Left lobe of liver (tissue), 2 donors: ENCODE results near the gene SASS6. TPM values are rescaled to one million over a fixed set of nuclear protein-coding genes. Genes with fewer than 3 reads are reported as not detected.

Experiments
- ATAC-seq: fragments of 200-7000 bp; cut with Tn5 transposase; one replicate; pipeline ENCODE4 v1.9.1; 2020; ENCODE audit warnings: mild to moderate bottlenecking, moderate library complexity
- DNase-seq: peaks from one replicate; pipeline ENCODE4 v3.0.0-alpha.2; 2020; ENCODE audit warnings: low spot score
- total RNA-seq: library from RNA; stranded (reverse); gene quantifications from one replicate; pipeline ENCODE4 v1.2.1, GENCODE V29; 2021
- donor health status: DM: no; HTN: no; CAD: no; lungs with moderate emphysema.
- donor health status: DM: no; HTN: yes; CAD: no.

SASS6 gene
- 0.88 TPM for total RNA-seq

DNA sequence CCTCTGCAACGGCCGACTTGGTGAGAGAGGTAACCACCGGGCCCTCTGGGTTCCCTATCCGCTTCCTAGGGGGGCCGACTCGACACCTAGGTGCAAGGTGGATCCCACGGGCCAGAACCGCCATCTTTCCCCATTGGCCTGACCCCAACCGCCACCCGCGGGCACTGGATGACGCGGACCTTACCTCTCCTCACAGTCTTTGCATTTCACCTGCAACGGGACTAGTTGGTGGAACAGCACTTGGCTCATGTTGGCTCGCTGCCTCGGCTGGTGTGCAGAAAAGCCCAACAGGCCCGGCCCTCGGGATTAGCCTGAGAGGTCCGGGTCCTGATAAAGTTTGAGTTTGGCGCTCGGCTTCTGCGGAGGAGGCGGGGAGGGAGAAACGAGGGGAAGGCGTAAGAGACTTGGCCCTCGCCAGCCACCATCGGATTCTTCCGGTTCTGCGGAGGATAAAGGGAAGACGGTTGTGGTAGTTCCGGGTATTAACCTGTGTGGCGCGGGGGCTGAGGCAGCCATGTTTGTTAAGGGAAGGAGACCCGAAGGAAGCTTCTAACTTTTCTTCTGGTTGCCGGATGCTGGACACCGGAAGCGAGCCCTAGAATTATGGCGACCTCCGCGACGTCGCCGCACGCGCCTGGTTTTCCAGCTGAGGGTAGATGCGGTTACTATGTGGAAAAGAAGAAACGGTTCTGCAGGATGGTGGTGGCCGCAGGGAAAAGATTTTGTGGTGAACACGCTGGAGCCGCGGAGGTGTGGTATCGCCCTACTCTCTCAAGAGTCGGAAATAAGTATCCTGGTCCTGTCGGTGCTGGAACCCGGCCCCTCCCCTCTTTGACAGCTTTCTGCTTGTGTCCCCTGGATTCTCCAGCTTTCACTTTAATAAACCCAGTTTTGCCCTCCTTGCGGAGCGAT lies at the start of gene SASS6, which contains the start of gene TRMT13:
Gene SASS6 (minus strand): TSS at position 365 of the 912 bp plus-strand sequence. CDS start 116 bp downstream, at position 249.
Gene TRMT13 (plus strand): TSS at position 598 of the 912 bp plus-strand sequence. CDS start 6 bp downstream, at position 604.
- peak; percentile 96 for ATAC-seq
- DNase-seq = peak; percentile 99

- no peak for ATAC-seq
- DNase-seq = no peak
Observed at GRCh38 chr1:100178091-100178490, 45.4 kb upstream of the SASS6 start, which contains the start of gene LRRC39. Gene LRRC39 (minus strand): TSS chr1:100178256. CDS start chr1:100168516, 9,740 bp downstream.

DNA sequence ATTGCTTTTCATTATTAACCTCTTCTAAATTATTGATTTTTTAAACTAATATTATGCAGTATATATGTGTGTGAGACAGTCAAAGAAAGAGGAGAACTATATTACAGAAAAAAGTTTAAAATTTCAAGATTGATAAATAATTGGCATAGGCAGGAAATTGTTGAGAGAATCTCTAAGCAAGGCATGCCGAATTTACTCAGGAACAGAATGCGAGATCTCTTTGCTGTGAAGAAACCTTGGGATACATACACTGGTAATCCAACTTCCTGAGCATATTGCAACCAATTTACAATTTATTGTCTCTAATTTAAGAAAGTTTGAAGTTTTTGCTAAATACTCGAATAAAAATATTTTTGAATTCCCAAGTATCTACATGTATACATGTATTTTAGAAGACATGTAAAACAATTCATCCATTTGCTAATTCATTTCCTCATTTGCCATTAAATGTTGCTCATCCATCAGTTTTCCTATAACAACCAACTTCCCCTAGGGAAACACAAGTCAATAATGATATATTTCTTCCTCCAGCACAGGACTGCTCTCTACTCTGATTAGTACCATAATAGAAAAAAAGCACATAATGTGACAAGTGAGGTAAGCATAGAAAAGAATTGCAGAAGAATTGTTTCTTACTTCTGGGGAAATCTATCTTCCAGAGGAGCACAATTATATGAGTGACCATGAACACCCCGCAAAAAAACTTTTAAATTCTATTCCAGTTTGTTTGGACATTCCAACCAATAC lies 44.7 kb upstream of the SASS6 start:
- DNase-seq (no peak), ATAC-seq (no peak)

DNA sequence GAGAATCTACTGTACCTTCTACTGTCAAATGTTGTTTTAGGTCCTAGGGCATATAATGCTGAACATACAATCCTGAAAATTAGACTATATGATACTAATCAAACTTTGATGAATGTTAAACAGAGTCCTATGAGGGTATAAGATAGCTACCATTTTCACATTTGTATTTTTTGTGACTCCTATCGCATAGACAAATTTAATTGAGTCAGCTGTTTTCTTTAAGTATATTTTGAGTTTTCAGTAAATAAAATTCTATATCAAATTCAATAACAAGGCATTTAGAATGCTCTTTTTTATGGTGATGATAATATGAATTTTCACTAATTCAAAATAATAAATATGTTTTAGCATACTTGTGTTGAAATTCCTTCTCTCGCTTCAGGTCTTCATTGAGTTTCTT lies 35.3 kb upstream of the SASS6 start:
- DNase-seq (no peak), ATAC-seq (no peak)

DNA sequence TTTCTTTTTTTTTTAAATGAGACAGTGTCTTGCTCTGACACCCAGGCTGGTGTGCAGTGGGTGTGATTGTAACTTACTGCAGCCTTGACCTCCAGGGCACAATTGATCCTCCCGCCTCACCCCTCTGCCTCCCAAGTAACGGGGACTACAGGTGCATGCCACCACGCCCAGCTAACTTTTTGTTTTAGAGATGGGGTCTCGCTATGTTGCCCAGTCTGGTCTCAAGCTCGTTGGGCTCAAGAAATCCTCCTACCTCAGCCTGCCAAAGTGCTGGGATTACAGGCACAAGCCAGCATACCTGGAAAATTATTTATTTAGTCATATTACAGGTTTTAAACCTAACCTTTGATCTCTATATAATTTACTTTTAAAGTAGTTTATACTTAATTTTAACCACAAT lies 32.0 kb upstream of the SASS6 start:
- no peak for DNase-seq
- no peak for ATAC-seq

GRCh38 chr1:100164216-100164615 lies 31.5 kb upstream of the SASS6 start:
- ATAC-seq = no peak
- no peak for DNase-seq

DNA sequence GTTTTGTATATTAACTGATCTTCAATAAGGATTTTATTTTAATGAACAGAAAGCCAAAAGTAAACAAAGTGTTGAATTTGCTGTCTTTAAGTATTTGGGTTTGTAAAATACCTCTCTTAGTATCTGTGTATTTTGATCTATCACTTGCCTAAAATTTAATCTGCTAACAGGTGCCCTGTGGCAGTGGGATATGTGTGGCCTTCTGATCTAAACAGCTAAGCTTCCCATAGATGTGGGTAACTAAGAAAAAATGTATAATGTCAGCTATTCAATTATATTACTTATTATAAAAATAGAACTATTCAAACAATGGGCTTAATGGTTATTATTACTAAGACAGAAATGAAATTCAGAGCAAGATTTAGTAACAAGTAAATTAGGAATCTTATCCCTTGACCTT lies 30.2 kb upstream of the SASS6 start:
- no peak for ATAC-seq
- no peak for DNase-seq

GRCh38 chr1:100152271-100152670 lies 19.5 kb upstream of the SASS6 start:
- ATAC-seq (no peak), DNase-seq (no peak)

- ATAC-seq = no peak
- DNase-seq = no peak
Observed at GRCh38 chr1:100151679-100152078, 18.9 kb upstream of the SASS6 start.

GRCh38 chr1:100147875-100148274 lies 15.1 kb upstream of the SASS6 start:
- DNase-seq (no peak), ATAC-seq (no peak)

GRCh38 chr1:100146958-100147357 lies 14.2 kb upstream of the SASS6 start:
- DNase-seq = no peak
- ATAC-seq = no peak

DNA sequence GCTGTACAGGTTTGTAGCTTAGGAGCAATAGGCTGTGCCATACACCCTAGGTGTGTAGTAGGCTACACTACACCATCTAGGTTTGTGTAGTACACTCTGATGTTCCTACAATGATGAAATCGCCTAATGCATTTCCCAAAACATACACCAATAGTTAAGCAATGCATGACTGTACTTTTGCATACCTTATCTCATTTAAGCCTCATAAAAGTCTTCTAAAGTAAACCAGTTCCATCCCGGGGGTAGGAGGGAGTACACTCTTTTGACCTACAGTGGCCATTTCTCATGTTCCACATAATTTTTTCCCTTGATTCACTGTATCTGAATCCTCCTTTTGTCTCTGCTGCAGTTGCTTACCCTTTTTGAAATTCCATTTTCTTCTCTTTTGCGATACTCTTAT lies 12.4 kb upstream of the SASS6 start:
- no peak for ATAC-seq
- no peak for DNase-seq

DNA sequence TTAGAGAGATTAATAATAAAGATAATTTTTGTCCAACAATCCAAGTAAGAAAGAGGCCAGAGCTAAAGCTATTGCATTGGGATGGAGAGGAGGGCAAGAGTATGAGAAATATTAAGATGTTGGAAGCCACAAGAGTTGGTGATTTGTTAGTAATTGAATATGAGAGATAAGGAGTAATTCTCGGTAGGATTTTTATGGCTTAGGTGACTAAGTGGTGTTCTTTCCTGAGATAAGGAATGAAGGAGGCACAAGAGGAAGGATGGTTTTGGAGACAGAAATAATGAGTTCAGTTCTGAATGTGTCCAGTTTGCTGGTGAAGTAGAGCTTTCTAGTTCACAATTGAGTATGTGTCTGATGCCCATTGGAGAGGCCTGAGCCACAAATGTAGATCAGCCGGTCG lies 9.6 kb upstream of the SASS6 start:
- DNase-seq (no peak), ATAC-seq (no peak)

DNA sequence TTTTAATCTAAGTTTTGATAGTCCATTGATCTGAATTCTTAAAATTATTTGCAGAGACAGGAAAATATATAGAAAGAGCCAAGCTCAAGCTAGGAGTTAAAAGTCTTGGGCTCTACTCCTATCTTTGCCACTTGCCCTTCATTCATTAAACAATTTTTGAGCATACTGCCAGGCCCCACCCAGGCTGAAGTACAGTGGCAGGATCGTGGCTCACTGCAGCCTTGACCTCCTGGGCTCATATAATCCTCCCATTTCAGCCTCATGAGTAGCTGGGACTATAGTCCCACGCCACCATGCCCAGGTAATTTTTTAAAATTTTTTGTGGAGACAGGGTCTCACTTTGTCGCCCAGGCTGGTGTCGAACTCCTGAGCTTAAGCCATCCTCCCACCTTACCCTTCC lies 8.5 kb upstream of the SASS6 start:
- no peak for ATAC-seq

DNA sequence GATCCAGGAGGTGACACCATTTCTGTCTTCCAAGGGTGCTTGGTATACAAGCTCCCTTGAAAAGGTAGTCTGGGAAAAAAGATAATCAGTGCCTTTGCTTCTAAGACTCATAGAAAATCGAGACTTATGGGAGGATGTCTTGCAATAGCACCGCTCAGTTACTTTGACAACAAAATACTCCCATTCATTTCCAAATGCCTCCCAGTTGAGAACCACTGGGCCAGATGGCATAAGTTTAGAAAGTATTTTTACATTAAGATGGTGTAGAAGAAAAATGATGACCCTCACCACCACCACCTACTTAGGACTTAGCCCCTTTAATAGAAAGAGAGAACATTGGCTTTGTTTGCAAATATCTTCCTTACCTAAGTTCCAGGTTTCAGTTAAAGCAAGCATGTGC lies 4.9 kb upstream of the SASS6 start:
- no peak for DNase-seq
- no peak for ATAC-seq

More for the DNA sequence above, 8.5 kb upstream of the SASS6 start:
- DNase-seq = no peak

DNA sequence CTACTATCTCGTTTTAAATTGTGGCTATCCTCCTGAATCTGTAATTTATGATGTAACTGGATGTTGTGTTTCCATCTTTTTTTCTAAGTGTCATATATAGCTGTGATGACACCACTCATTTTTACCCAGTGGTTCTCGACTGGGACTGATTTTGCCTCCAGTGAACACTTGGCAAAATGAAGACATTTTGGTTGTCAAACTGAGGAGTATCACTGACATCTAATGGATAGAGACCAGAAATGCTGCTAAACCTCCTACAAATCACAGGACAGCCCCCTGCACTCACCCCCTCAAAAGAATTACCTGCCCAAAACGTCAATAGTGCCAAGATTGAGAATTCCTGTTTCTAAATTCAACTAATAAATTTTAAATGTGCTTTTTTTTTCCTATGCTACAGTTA lies 2.1 kb upstream of the SASS6 start:
- ATAC-seq (no peak), DNase-seq (no peak)

DNA sequence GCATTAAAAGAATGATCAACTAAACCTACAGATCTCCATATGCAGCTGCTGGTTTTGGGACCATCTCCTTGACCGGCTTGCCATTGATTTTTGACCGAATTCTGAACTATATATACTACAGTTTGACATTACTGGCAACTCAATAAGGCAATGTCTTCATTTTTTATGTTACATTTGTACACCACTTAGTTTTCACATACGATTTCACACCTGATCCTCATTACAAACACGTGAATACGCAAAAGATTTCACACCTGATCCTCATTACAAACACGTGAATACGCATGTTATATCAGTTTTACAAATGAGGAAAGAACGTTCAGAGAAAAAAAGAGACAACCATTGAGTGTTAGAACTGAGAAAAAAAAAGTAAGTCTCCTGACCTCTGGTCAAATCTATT lies 1.1 kb downstream of the SASS6 start:
- DNase-seq (no peak), ATAC-seq (no peak)

- DNase-seq (no peak), ATAC-seq (peak; percentile 39)
Observed at GRCh38 chr1:100130552-100131077, 2.1 kb downstream of the SASS6 start.

GRCh38 chr1:100127226-100127625 lies 5.5 kb downstream of the SASS6 start:
- DNase-seq (no peak), ATAC-seq (no peak)

DNA sequence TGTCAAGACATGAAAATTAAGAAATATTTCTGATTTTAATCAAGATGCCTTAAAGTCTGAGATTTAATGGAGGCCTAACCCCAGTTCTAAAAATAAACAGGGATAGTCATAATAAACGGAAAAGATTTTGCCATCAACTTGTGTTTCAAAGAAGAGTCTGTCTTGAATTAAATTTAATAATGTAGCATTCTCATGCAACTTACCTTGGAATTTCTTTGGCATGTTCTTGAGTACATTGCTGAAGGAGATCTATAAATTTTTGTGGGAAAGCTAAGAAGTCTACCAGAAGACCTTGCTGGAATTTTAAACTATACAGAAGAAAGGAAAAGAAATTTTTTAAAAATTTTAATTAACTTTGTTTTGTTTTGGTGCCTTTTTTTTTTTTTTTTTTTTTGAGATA lies 10.6 kb downstream of the SASS6 start:
- DNase-seq (no peak), ATAC-seq (no peak)

DNA sequence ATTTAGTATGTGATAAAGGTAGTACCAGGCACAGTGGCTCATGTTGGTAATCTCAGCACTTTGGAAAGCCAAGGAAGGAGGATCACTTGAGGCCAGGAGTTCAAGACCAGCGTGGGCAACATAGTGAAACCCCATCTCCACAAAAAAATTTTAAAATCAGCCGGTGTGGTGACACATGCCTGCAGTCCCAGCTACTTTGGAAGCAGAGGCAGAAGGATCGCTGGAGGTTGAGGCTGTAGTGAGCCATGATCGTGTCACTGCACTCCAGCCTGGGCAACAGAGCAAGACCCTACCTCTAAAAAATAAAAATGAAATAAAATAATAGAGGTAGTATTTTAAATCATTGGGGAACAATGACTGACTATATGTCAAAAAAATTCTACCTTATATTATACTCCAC lies 17.2 kb downstream of the SASS6 start:
- ATAC-seq (no peak), DNase-seq (no peak)
